HFFc6 (cell line): ENCODE results near the gene TEAD4. TPM values are rescaled to one million over a fixed set of nuclear protein-coding genes. Genes with fewer than 3 reads are reported as not detected.

Experiments used
- DNase-seq: peaks from one replicate; pipeline ENCODE4 v3.0.0-alpha.2; 2018
- H3K27ac Mint-ChIP-seq: 2 replicates; pipeline ENCODE4 v1.8.0; 2020; ENCODE audit warnings: mild to moderate bottlenecking, mixed read lengths
- H3K27me3 Mint-ChIP-seq: 2 replicates; pipeline ENCODE4 v1.8.0; 2021; ENCODE audit warnings: mild to moderate bottlenecking, moderate library complexity, mixed read lengths; ENCODE audit not compliant: insufficient read depth
- H3K36me3 Mint-ChIP-seq: 2 replicates; pipeline ENCODE4 v1.8.0; 2021; ENCODE audit warnings: low read depth, mixed read lengths
- H3K4me1 Mint-ChIP-seq: 2 replicates; pipeline ENCODE4 v1.8.0; 2020; ENCODE audit warnings: low read depth, mixed read lengths
- H3K4me3 Mint-ChIP-seq: 2 replicates; pipeline ENCODE4 v1.8.0; 2020; ENCODE audit warnings: mild to moderate bottlenecking, moderate library complexity, mixed read lengths
- H3K9me3 Mint-ChIP-seq: 2 replicates; pipeline ENCODE4 v1.8.0; 2020; ENCODE audit warnings: mild to moderate bottlenecking, mixed read lengths
- total RNA-seq, 6 experiments: library from RNA; stranded (reverse); fragmentation: NEBNext Ultra II Directional; extraction: Animal tissue kit (Norgen Biotek cat#: 25700); gene quantifications; 2 replicates in 1 of 6; 3 replicates in 5 of 6; pipeline ENCODE4 v1.2.3, GENCODE V29; 2021
- TF ChIP-seq, protein P1 (sequence below): fragments of 200-600 bp; sonication (generic); IDR thresholded peaks from 2 replicates; pipeline ENCODE4 v1.5.0; 2021; ENCODE audit warnings: antibody characterized with exemption, mild to moderate bottlenecking

Gene TEAD4
- total RNA-seq, 6 experiments from 2014 or later, result 22.2 to 26.2 (median 24.7) TPM

DNA sequence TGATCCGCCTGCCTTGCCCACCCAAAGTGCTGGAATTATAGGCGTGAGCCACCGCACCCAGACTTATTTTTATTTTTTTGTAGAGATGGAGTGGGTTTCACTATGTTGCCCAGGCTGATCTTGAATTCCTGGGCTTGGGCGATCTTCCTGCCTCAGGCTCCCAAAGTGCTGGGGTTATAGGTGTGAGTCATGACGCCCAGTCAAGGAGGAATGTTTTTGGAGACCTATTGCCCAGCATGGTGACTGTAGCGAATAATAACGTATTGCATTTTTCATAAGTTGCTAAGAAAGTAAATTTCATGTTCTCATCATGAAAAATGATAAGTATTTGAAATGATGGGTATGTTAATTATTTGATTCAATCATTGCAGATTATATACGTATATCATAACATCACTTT is 46.5 kb downstream of the TEAD4 start:
- Mint-ChIP-seq H3K9me3 (no peaks in the 10 kb centered on the region), H3K27ac (no peak overlapping the region), H3K4me1 (peaks cover 9% of the 10 kb centered on the region; the same call in 1 of the 2 replicates), H3K36me3 (peaks cover 5% of the 10 kb centered on the region; the same call in 1 of the 2 replicates), H3K4me3 (no peak overlapping the region), H3K27me3 (no peaks in the 10 kb centered on the region)
- TF ChIP-seq, protein P1, sequence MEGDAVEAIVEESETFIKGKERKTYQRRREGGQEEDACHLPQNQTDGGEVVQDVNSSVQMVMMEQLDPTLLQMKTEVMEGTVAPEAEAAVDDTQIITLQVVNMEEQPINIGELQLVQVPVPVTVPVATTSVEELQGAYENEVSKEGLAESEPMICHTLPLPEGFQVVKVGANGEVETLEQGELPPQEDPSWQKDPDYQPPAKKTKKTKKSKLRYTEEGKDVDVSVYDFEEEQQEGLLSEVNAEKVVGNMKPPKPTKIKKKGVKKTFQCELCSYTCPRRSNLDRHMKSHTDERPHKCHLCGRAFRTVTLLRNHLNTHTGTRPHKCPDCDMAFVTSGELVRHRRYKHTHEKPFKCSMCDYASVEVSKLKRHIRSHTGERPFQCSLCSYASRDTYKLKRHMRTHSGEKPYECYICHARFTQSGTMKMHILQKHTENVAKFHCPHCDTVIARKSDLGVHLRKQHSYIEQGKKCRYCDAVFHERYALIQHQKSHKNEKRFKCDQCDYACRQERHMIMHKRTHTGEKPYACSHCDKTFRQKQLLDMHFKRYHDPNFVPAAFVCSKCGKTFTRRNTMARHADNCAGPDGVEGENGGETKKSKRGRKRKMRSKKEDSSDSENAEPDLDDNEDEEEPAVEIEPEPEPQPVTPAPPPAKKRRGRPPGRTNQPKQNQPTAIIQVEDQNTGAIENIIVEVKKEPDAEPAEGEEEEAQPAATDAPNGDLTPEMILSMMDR, result no peak
- no peak for DNase-seq

DNA sequence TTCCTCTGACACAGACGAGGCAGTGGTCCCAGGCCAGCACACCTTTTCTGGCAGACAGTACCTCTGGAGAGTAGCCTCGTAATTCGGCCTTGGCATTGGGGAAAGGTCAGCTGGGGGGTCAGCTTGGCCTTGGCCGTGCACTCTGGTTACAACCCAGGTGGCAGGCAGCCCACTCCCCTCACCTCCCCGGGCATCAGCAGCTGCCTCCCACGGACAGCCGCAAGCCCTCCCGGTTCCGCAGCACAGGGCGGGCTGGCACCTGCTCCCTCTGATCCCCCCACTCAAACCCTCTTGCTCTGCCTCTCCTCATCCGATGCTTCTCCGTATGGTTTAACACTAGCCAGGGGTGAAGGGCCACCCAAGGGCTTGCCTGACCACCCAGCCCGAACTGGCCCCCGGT is 50.6 kb downstream of the TEAD4 start:
- Mint-ChIP-seq H3K27me3 (no peaks in the 10 kb centered on the region; the same call in 1 of the 2 replicates), H3K36me3 (peaks cover 4% of the 10 kb centered on the region; the same call in 1 of the 2 replicates), H3K9me3 (no peaks in the 10 kb centered on the region), H3K4me3 (no peak overlapping the region), H3K4me1 (peaks cover 4% of the 10 kb centered on the region; the same call in 1 of the 2 replicates), H3K27ac (no peak overlapping the region)
- no peak for DNase-seq
- TF ChIP-seq, protein P1, result no peak

DNA sequence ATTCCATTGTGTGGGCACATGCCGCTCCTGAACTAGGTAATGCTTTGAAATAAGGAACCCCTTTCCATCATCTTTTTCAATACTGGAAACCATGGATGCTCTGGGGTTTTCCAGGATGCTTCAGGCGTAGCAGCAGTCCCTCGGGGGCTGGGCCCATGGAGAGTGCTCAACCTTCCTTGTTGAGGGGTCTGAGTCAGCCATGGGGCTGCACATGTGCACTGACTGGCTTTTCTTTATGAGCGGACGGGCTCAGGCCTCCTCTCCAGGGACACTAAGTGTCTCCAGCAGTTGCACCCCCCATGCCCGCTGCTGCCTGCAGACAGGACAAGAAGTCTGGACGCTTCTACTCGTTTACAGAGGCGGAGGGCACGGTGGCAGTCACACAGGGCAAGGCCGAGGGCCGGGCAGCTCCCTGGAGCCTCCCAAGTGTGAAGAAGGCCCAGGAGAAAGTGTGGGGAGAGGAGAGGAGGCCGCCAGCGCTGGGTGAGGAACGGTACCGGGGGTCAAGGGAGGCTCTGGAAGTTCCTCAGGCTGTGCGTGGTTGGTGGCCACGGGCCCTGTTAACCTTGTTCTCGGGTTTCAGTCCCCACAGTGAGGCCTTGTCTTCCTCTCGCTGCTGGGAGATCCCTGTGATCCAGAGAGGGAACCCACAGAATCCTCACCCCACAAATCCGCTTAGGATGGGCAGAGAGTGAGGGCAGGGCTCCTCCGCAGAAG is 51.2 kb downstream of the TEAD4 start:
- peaks cover 4% of the 10 kb centered on the region; the same call in 1 of the 2 replicates for H3K36me3 Mint-ChIP-seq
- H3K4me1 Mint-ChIP-seq, result no peaks in the 10 kb centered on the region; the same call in 1 of the 2 replicates
- peaks cover 2% of the 10 kb centered on the region for H3K27me3 Mint-ChIP-seq
- TF ChIP-seq, protein P1, result no peak
- DNase-seq, result no peak
- no peaks in the 10 kb centered on the region for H3K9me3 Mint-ChIP-seq
- no peak overlapping the region for H3K27ac Mint-ChIP-seq
- no peak overlapping the region for H3K4me3 Mint-ChIP-seq

DNA sequence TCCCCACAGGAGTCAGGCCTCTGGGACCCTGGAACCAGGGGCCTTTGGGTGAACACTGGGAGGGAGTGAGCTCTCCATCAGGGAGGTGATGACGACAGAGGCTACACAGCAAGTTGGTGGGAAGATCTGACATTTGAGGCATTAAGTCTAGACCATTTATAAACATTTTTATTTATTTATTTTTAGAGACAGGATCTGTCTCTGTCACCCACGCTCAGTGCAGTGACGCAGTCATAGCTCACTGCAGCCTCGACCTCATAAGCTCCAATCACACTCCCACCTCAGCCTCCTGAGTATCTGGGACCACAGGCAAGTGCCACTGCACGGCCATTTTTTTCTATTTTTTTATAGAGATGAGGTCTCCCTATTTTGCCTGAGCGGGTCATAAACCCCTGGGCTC is 53.6 kb downstream of the TEAD4 start:
- DNase-seq, result no peak
- no peak overlapping the region for H3K4me3 Mint-ChIP-seq
- TF ChIP-seq, protein P1, result no peak
- H3K27me3 Mint-ChIP-seq, result peaks cover 4% of the 10 kb centered on the region
- H3K27ac Mint-ChIP-seq, result no peak overlapping the region
- H3K4me1 Mint-ChIP-seq, result no peaks in the 10 kb centered on the region; the same call in 1 of the 2 replicates
- peaks cover 11% of the 10 kb centered on the region; the same call in 1 of the 2 replicates for H3K36me3 Mint-ChIP-seq
- H3K9me3 Mint-ChIP-seq, result no peaks in the 10 kb centered on the region

DNA sequence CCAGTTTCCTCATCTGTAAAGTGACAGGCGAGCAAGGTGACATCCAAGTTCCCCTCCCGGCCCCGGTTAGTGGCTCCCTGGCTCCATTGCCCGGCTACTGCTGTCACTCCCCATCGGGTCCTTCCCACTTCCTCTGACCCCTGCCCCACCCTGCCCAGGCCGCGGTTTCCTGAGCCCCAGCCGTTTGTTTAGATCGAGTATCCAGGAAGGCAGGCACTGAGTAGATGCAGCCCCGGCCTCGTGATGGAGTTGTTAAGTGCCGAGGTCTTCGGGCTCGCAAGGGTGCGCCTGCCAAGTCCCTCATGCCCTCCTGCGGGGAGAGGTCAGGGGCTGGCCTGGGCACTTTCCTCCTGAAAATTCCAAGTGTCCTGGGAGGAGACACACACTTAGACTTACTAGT is 55.4 kb downstream of the TEAD4 start:
- no peaks in the 10 kb centered on the region; the same call in 1 of the 2 replicates for H3K4me1 Mint-ChIP-seq
- H3K36me3 Mint-ChIP-seq, result peaks cover 14% of the 10 kb centered on the region
- H3K27me3 Mint-ChIP-seq, result peaks cover 4% of the 10 kb centered on the region
- no peak overlapping the region for H3K4me3 Mint-ChIP-seq
- no peak for DNase-seq
- no peaks in the 10 kb centered on the region for H3K9me3 Mint-ChIP-seq
- TF ChIP-seq, protein P1, result no peak
- H3K27ac Mint-ChIP-seq, result no peak overlapping the region
